H1 (cell line): ENCODE data around the gene S100A4. TPM values are rescaled to one million over a fixed set of nuclear protein-coding genes. Genes with fewer than 3 reads are reported as not detected.

Experiments used
- CTCF ChIA-PET: fragments of 300-600 bp; sonication (Branson Sonifier 250); formaldehyde crosslinking; loops from one replicate; lab custom pipeline; 2021; ENCODE audit not compliant: partially characterized antibody; lab: Charles Lee
- POLR2A ChIA-PET: fragments of 300-600 bp; sonication (Branson Sonifier 250); formaldehyde crosslinking; loops from one replicate; lab custom pipeline; 2021; ENCODE audit warnings: inconsistent platforms; ENCODE audit not compliant: partially characterized antibody; lab: Charles Lee
- DNase-seq, 2 experiments: peaks; one replicate each; pipeline versions ENCODE4 v3.0.0 to v3.0.0-alpha.2; 2010 to 2022; ENCODE audit warnings: low spot score in 2 of 2, low read depth in 1 of 2, mixed read lengths in 1 of 2
- FAIRE-seq: peaks from 2 replicates; lab custom pipeline; 2011; peaks lifted over from hg19 to GRCh38; lab: Jason Lieb, UNC
- H2AFZ ChIP-seq: 2 replicates; pipeline ENCODE4 v1.8.1; 2012; ENCODE audit warnings: low read length, inconsistent platforms
- H2AK5ac ChIP-seq: 2 replicates; pipeline ENCODE4 v1.6.1; 2013; ENCODE audit warnings: low read depth, low read length
- H2BK120ac ChIP-seq: replicated peaks from 2 replicates; pipeline ENCODE3; 2013; ENCODE audit warnings: low read depth, low read length, inconsistent platforms
- H2BK12ac ChIP-seq: 2 replicates; pipeline ENCODE4 v1.6.1; 2013; ENCODE audit warnings: low read depth, low read length
- H2BK15ac ChIP-seq: 2 replicates; pipeline ENCODE4 v1.6.1; 2013; ENCODE audit warnings: low read length
- H2BK20ac ChIP-seq: 2 replicates; pipeline ENCODE4 v1.6.1; 2013; ENCODE audit warnings: low read length
- H2BK5ac ChIP-seq: 2 replicates; pipeline ENCODE4 v1.6.1; 2013; ENCODE audit warnings: low read depth, low read length
- H3K14ac ChIP-seq: 2 replicates; pipeline ENCODE4 v1.6.1; 2013; ENCODE audit warnings: inconsistent platforms; ENCODE audit not compliant: insufficient read length
- H3K18ac ChIP-seq: 2 replicates; pipeline ENCODE4 v1.6.1; 2013; ENCODE audit warnings: low read length; ENCODE audit errors: extremely low read depth
- H3K23ac ChIP-seq: 2 replicates; pipeline ENCODE4 v1.6.1; 2013; ENCODE audit warnings: inconsistent platforms; ENCODE audit not compliant: insufficient read length
- H3K23me2 ChIP-seq: 2 replicates; pipeline ENCODE4 v1.6.1; 2013; ENCODE audit warnings: low read depth, low read length
- H3K27ac ChIP-seq: 2 replicates; pipeline ENCODE4 v1.6.1; 2011; ENCODE audit warnings: low read depth, low read length, inconsistent platforms
- H3K27me3 ChIP-seq, 4 experiments: replicated peaks in 1 of 4; 1 replicate in 1 of 4; 2 replicates in 3 of 4; pipeline versions ENCODE4 v1.6.1 to v1.8.1; 2011 to 2013; ENCODE audit warnings: low read length in 3 of 4, mild to moderate bottlenecking in 3 of 4, inconsistent platforms in 2 of 4, mixed read lengths in 2 of 4, moderate library complexity in 1 of 4; ENCODE audit not compliant: control insufficient read depth in 3 of 4, insufficient read depth in 3 of 4; ENCODE audit errors: extremely low read depth in 1 of 4
- H3K36me3 ChIP-seq, 4 experiments: 2 replicates each; pipeline versions ENCODE4 v1.6.1 to v1.8.1; 2011 to 2013; ENCODE audit warnings: mild to moderate bottlenecking in 4 of 4, low read length in 3 of 4, moderate library complexity in 2 of 4, control low read depth in 1 of 4, inconsistent platforms in 1 of 4; ENCODE audit not compliant: insufficient read depth in 4 of 4, control insufficient read depth in 2 of 4
- H3K4ac ChIP-seq: replicated peaks from 2 replicates; pipeline ENCODE3; 2013; ENCODE audit warnings: low read length, low read depth, mixed read lengths, inconsistent platforms; ENCODE audit not compliant: insufficient read length
- H3K4me1 ChIP-seq, 4 experiments: replicated peaks in 1 of 4; 1 replicate in 1 of 4; 2 replicates in 3 of 4; pipeline versions ENCODE4 v1.6.1 to v1.8.1; 2011 to 2013; ENCODE audit warnings: low read length in 3 of 4, inconsistent platforms in 2 of 4, mixed read lengths in 1 of 4; ENCODE audit not compliant: insufficient read depth in 4 of 4, control insufficient read depth in 3 of 4
- H3K4me2 ChIP-seq, 2 experiments: 2 replicates each; pipeline versions ENCODE4 v1.6.1 to v1.8.1; 2011 to 2013; ENCODE audit warnings: low read depth in 2 of 2, low read length in 2 of 2, control low read depth in 1 of 2, inconsistent platforms in 1 of 2, mild to moderate bottlenecking in 1 of 2; ENCODE audit not compliant: insufficient read depth in 1 of 2
- H3K4me3 ChIP-seq, 4 experiments: fragments of 200-600, 300-600 bp in 1 of 4; sonication (generic), shearing (Covaris generic), sonication (Bioruptor Twin) in 1 of 4; 2 replicates each; pipeline versions ENCODE4 v1.5.1 to v1.8.1; 2011 to 2016; ENCODE audit warnings: low read length in 4 of 4, low read depth in 3 of 4, control low read depth in 2 of 4, inconsistent platforms in 2 of 4, mild to moderate bottlenecking in 2 of 4, mixed read lengths in 1 of 4, moderate library complexity in 1 of 4; ENCODE audit not compliant: insufficient read depth in 2 of 4; ENCODE audit errors: extremely low read depth in 1 of 4
- H3K56ac ChIP-seq: replicated peaks from 2 replicates; pipeline ENCODE3; 2013; ENCODE audit warnings: low read depth, mild to moderate bottlenecking, mixed read lengths, low read length, inconsistent platforms; ENCODE audit not compliant: insufficient read length
- H3K79me1 ChIP-seq: 2 replicates; pipeline ENCODE4 v1.6.1; 2013; ENCODE audit warnings: low read depth, low read length, control low read depth
- H3K79me2 ChIP-seq, 2 experiments: 2 replicates each; pipeline versions ENCODE4 v1.6.1 to v1.8.1; 2012 to 2013; ENCODE audit warnings: low read length in 2 of 2, mild to moderate bottlenecking in 2 of 2, inconsistent platforms in 1 of 2; ENCODE audit not compliant: insufficient read depth in 2 of 2, control insufficient read depth in 1 of 2
- H3K9ac ChIP-seq, 4 experiments: replicated peaks in 1 of 4; 1 replicate in 1 of 4; 2 replicates in 3 of 4; pipeline versions ENCODE4 v1.6.1 to v1.8.1; 2011 to 2013; ENCODE audit warnings: low read depth in 3 of 4, low read length in 3 of 4, control low read depth in 2 of 4, mild to moderate bottlenecking in 2 of 4, moderate library complexity in 2 of 4, inconsistent platforms in 1 of 4; ENCODE audit errors: extremely low read depth in 1 of 4
- H3K9me3 ChIP-seq, 2 experiments: 2 replicates each; pipeline versions ENCODE4 v1.6.1 to v1.8.1; 2012 to 2013; ENCODE audit warnings: mild to moderate bottlenecking in 2 of 2, moderate library complexity in 2 of 2, control low read depth in 1 of 2, inconsistent platforms in 1 of 2, low read depth in 1 of 2, low read length in 1 of 2, mixed read lengths in 1 of 2; ENCODE audit not compliant: insufficient read depth in 2 of 2
- H4K20me1 ChIP-seq, 2 experiments: replicated peaks in 1 of 2; 2 replicates each; pipeline versions ENCODE3 to v1.8.1; 2011 to 2013; ENCODE audit warnings: inconsistent platforms in 2 of 2, low read length in 2 of 2, mild to moderate bottlenecking in 1 of 2; ENCODE audit not compliant: insufficient read depth in 2 of 2, control insufficient read depth in 1 of 2
- H4K5ac ChIP-seq: 2 replicates; pipeline ENCODE4 v1.6.1; 2013; ENCODE audit warnings: low read length, low read depth, mixed read lengths, inconsistent platforms; ENCODE audit not compliant: insufficient read length
- H4K8ac ChIP-seq: 2 replicates; pipeline ENCODE4 v1.8.0; 2013; ENCODE audit warnings: mild to moderate bottlenecking, moderate library complexity, low read length, inconsistent platforms; ENCODE audit not compliant: insufficient read depth; ENCODE audit errors: extremely low read depth
- H4K91ac ChIP-seq: replicated peaks from 2 replicates; pipeline ENCODE3; 2013; ENCODE audit warnings: low read length, mixed read lengths, inconsistent platforms; ENCODE audit not compliant: insufficient read length
- BCL11A ChIP-seq, 2 experiments: IDR thresholded peaks; one replicate each; pipeline ENCODE4 v1.6.1; 2011; ENCODE audit warnings: low read depth in 2 of 2, low read length in 2 of 2, mild to moderate bottlenecking in 2 of 2
- CEBPB ChIP-seq: IDR thresholded peaks from 2 replicates; pipeline ENCODE4 v1.6.1; 2012; ENCODE audit warnings: low read depth, low read length
- CHD2 ChIP-seq: IDR thresholded peaks from 2 replicates; pipeline ENCODE4 v1.6.1; 2012; ENCODE audit warnings: low read length, improper control_type of control experiment
- EP300 ChIP-seq, 2 experiments: IDR thresholded peaks; 1 replicate in 1 of 2; 2 replicates in 1 of 2; pipeline ENCODE4 v1.6.1; 2011 to 2012; ENCODE audit warnings: low read depth in 2 of 2, low read length in 2 of 2, mild to moderate bottlenecking in 2 of 2, borderline replicate concordance in 1 of 2, inconsistent platforms in 1 of 2, moderate library complexity in 1 of 2
- KDM5A ChIP-seq: fragments of 200-600 bp; IDR thresholded peaks from 2 replicates; pipeline ENCODE4 v1.7.1; 2012; ENCODE audit warnings: mild to moderate bottlenecking, low read length, inconsistent platforms, mixed read lengths
- MAFK ChIP-seq: IDR thresholded peaks from 2 replicates; pipeline ENCODE4 v1.6.1; 2012; ENCODE audit warnings: low read depth, mild to moderate bottlenecking, improper control_type of control experiment, low read length
- RNF2 ChIP-seq: fragments of 200-900, 300-1000 bp; sonication (generic); IDR thresholded peaks from 2 replicates; pipeline ENCODE4 v1.7.1; 2016; ENCODE audit warnings: borderline replicate concordance, low read depth, mild to moderate bottlenecking, antibody characterized with exemption, low read length; ENCODE audit not compliant: poor library complexity, severe bottlenecking; ENCODE audit errors: missing control alignments
- SP1 ChIP-seq: IDR thresholded peaks from 2 replicates; pipeline ENCODE4 v1.6.1; 2011; ENCODE audit warnings: low read depth, low read length
- WGBS, 2 experiments: shearing (Covaris generic) in 1 of 2; methylation state at CpG; one replicate each; pipeline versions ENCODE4 v1.1.6 to v1.1.7; 2013 to 2015; ENCODE audit warnings: low lambda C conversion rate in 2 of 2, mixed read lengths in 2 of 2, inconsistent platforms in 1 of 2, low coverage in 1 of 2, missing lambda C conversion rate in 1 of 2; ENCODE audit not compliant: insufficient replicate concordance in 2 of 2, insufficient coverage in 1 of 2, insufficient read length in 1 of 2; ENCODE audit errors: extremely low coverage in 1 of 2, missing lambda C conversion rate in 1 of 2; 5-methylcytosine and 5-hydroxymethylcytosine counted together
- polyA plus RNA-seq, 7 experiments: library from polyadenylated mRNA; depleted of rRNA in 3 of 7; stranded (reverse) in 5 of 7; unstranded in 2 of 7; fragments of >200 nt in 5 of 7; fragments of 200-250 nt in 2 of 7; gene quantifications; 1 replicate in 5 of 7; 2 replicates in 1 of 7; 4 replicates in 1 of 7; pipeline versions ENCODE4 v1.2.1 to v1.2.3, GENCODE V29; 2011 to 2013; ENCODE audit warnings: missing spikeins in 2 of 7, mixed read lengths in 2 of 7
- total RNA-seq: library from RNA; stranded (reverse); fragmentation: NEBNext Ultra II Directional; extraction: Animal tissue kit (Norgen Biotek cat#: 25700); gene quantifications from 2 replicates; pipeline ENCODE4 v1.2.1, GENCODE V29; 2021
- TF ChIP-seq, protein P1 (sequence below): IDR thresholded peaks from 2 replicates; pipeline ENCODE4 v1.6.1; 2011; ENCODE audit warnings: low read length, improper control_type of control experiment
- TF ChIP-seq, protein P2 (sequence below), 3 experiments: IDR thresholded peaks; 1 replicate in 2 of 3; 2 replicates in 1 of 3; pipeline versions ENCODE4 v1.5.1 to v1.6.1; 2011; ENCODE audit warnings: low read length in 3 of 3, mild to moderate bottlenecking in 3 of 3, inconsistent platforms in 2 of 3, low read depth in 1 of 3, moderate library complexity in 1 of 3; ENCODE audit not compliant: insufficient read depth in 1 of 3; ENCODE audit errors: control extremely low read depth in 1 of 3

S100A4 gene
- total and polyA plus RNA-seq, 2 of the 8 experiments (the other 6 are each of a cell fraction or from before 2014, with no cell fraction given), result 36.3 to 85.4 TPM

DNA sequence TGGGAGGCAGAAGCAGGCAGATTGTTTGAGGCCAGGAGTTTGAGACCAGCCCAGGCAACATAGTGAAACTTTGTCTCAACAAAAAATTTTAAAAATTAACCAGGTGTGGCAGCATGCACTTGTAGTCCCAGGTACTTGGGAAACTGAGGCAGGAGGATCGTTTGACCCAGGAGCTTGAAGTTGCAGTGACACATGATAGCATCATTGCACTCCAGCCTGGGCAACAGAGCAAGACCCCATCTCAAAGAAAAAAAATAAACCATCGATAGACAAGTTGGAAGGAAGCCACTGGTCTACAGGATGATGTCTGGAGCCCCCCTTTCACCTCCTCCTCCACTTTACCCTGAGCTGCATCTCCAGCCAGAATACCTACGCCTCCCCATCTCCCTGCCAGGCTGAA is 26.4 kb downstream of the S100A4 start:
- POLR2A ChIA-PET, result no interaction called here
- no peak for TF ChIP-seq SP1
- TF ChIP-seq, protein P1, sequence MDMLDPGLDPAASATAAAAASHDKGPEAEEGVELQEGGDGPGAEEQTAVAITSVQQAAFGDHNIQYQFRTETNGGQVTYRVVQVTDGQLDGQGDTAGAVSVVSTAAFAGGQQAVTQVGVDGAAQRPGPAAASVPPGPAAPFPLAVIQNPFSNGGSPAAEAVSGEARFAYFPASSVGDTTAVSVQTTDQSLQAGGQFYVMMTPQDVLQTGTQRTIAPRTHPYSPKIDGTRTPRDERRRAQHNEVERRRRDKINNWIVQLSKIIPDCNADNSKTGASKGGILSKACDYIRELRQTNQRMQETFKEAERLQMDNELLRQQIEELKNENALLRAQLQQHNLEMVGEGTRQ, result no peak
- TF ChIP-seq MAFK, result no peak
- no peak for TF ChIP-seq CHD2
- TF ChIP-seq CEBPB, result no peak
- TF ChIP-seq BCL11A (IDR thresholded peaks at IDR 0.05; ENCODE audit: low read depth in 2 of 2, low read length in 2 of 2), result no peak
- TF ChIP-seq, protein P2, sequence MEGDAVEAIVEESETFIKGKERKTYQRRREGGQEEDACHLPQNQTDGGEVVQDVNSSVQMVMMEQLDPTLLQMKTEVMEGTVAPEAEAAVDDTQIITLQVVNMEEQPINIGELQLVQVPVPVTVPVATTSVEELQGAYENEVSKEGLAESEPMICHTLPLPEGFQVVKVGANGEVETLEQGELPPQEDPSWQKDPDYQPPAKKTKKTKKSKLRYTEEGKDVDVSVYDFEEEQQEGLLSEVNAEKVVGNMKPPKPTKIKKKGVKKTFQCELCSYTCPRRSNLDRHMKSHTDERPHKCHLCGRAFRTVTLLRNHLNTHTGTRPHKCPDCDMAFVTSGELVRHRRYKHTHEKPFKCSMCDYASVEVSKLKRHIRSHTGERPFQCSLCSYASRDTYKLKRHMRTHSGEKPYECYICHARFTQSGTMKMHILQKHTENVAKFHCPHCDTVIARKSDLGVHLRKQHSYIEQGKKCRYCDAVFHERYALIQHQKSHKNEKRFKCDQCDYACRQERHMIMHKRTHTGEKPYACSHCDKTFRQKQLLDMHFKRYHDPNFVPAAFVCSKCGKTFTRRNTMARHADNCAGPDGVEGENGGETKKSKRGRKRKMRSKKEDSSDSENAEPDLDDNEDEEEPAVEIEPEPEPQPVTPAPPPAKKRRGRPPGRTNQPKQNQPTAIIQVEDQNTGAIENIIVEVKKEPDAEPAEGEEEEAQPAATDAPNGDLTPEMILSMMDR (IDR thresholded peaks at IDR 0.05; ENCODE audit: control extremely low read depth in 1 of 3, insufficient read depth in 1 of 3, low read depth in 1 of 3, low read length in 3 of 3), result no peak
- no peak for TF ChIP-seq RNF2
- no peak for TF ChIP-seq KDM5A
- TF ChIP-seq EP300 (IDR thresholded peaks at IDR 0.05; ENCODE audit: borderline replicate concordance in 1 of 2, low read depth in 2 of 2, low read length in 2 of 2), result no peak

More for the DNA sequence above, 26.4 kb downstream of the S100A4 start:
- Histone ChIP-seq H3K4ac (no peak overlapping the region), H2AFZ (no peak overlapping the region), H2BK120ac (no peak overlapping the region), H3K27ac (no peak overlapping the region), H3K23ac (no peak overlapping the region), H3K56ac (no peak overlapping the region), H2BK15ac (no peak overlapping the region), H4K8ac (no peak overlapping the region), H2BK12ac (no peak overlapping the region), H3K18ac (no peak overlapping the region), H3K23me2 (no peaks in the 10 kb centered on the region), H2BK20ac (peak overlapping the region; percentile 48; the same call in 1 of the 2 replicates), H3K9me3 (peaks cover 0 to 2% of the 10 kb centered on the region in 2 experiments; a peak in 1 of 4 replicates), H3K4me1 (peaks cover 3 to 11% (median 5%) of the 10 kb centered on the region in 4 experiments; a peak in 6 of 7 replicates), H3K27me3 (peaks cover 0 to 14% (median 8%) of the 10 kb centered on the region in 4 experiments; a peak in 4 of 7 replicates), H3K9ac (no peak overlapping the region), H3K4me3 (no peak overlapping the region), H3K14ac (no peak overlapping the region), H3K4me2 (no peak overlapping the region), H3K79me1 (no peaks in the 10 kb centered on the region), H4K5ac (no peak overlapping the region), H3K36me3 (no peaks in the 10 kb centered on the region; a peak in 1 of 8 replicates), H3K79me2 (no peaks in the 10 kb centered on the region), H4K20me1 (no peaks in the 10 kb centered on the region), H4K91ac (no peak overlapping the region), H2AK5ac (no peak overlapping the region), H2BK5ac (no peak overlapping the region)
- DNase-seq, result no peak
- no peak for FAIRE-seq
- 88% methylated on average over 3 of the region's 3 CpGs; no CpG with 5 or more reads in 1 of the 2 experiments for WGBS, 2 experiments
- CTCF ChIA-PET, result interaction anchor here (2.8 to 4.4 kb wide), 2 partner anchors 8 to 14 kb away, joined by 25 to 51 read pairs; partner anchors contain the start of gene S100A6
